Pancreas (tissue), 10 donors: ENCODE data around the gene VAV2. TPM values are rescaled to one million over a fixed set of nuclear protein-coding genes. Genes with fewer than 3 reads are reported as not detected.

Source experiments
- ATAC-seq, 4 donors: fragments of 200-7000 bp; cut with Tn5 transposase; one replicate each; pipeline versions ENCODE4 v1.8.0 to v1.9.1; 2020; ENCODE audit warnings: mild to moderate bottlenecking in 4 of 4, moderate library complexity in 4 of 4
- DNase-seq, 6 donors: peaks; one replicate each; pipeline ENCODE4 v3.0.0-alpha.2; 2020
- FAIRE-seq: peaks from 2 replicates; lab custom pipeline; 2012; peaks lifted over from hg19 to GRCh38; lab: Jason Lieb, UNC
- H3K27ac ChIP-seq, 4 donors: fragments of 200-600 bp; sonication (generic); 1 replicate in 3 of 4; 2 replicates in 1 of 4; pipeline versions ENCODE4 v1.5.0 to v1.8.0; 2020
- H3K27me3 ChIP-seq, 4 donors: fragments of 200-600 bp; one replicate each; pipeline ENCODE4 v1.8.0; 2021
- H3K36me3 ChIP-seq, 3 donors: fragments of 200-600 bp; sonication (generic) in 1 of 3; one replicate each; pipeline versions ENCODE4 v1.5.0 to v1.8.0; 2020 to 2021
- H3K4me1 ChIP-seq, 3 donors: fragments of 200-600 bp; one replicate each; pipeline ENCODE4 v1.8.0; 2021
- H3K4me3 ChIP-seq, 4 donors: fragments of 200-600 bp; sonication (generic) in 2 of 4; one replicate each; pipeline versions ENCODE4 v1.5.0 to v1.8.0; 2020 to 2021
- H3K9me3 ChIP-seq, 4 donors: fragments of 200-600 bp; one replicate each; pipeline ENCODE4 v1.8.0; 2021
- CTCF ChIP-seq, 4 donors: fragments of 200-600 bp; sonication (generic) in 3 of 4; IDR thresholded peaks; one replicate each; pipeline versions ENCODE4 v1.5.0 to v1.8.0; 2021; ENCODE audit warnings: antibody characterized with exemption in 4 of 4
- WGBS, 2 donors: extraction: QIAGEN DNeasy Blood & Tissue Kit; methylation state at CpG; one replicate each; pipeline ENCODE4 v1.1.7; 2013; 5-methylcytosine and 5-hydroxymethylcytosine counted together
- intact Hi-C, 3 donors: fragments of 100-400 bp; cut with DNase I; formaldehyde crosslinking; loops; one replicate each; pipeline versions ENCODE4 v1.11.1 to v1.14.2; 2022
- polyA plus RNA-seq, 2 donors: library from polyadenylated mRNA; stranded (reverse); fragments of 200-250 nt; gene quantifications; one replicate each; pipeline ENCODE4 v1.2.3, GENCODE V29; 2013
- total RNA-seq, 6 donors: library from RNA; stranded (reverse); fragmentation: NEBNext Ultra II Directional in 4 of 6; extraction: Animal tissue kit (Norgen Biotek cat#: 25700) in 4 of 6; gene quantifications; one replicate each; pipeline versions ENCODE4 v1.2.1 to v1.2.4, GENCODE V29; 2021 to 2023
- donor health status: healthy with polysubstance abuse.
- donor health status: DM: no; HTN: no; CAD: no; lungs with moderate emphysema.
- donor health status: DM: no; HTN: no; CAD: no.
- donor health status: control.
- donor health status: control.
- donor health status: Bipolar disorder and iron deficiency.
- donor health status: DM: yes; HTN: yes; CAD: no.
- donor health status: DM: no; HTN: no; CAD: no.
- donor health status: DM: no; HTN: no; CAD: no.
- donor health status: DM: yes; HTN: yes; CAD: no.

VAV2 gene
- total and polyA plus RNA-seq, 8 donors = 20.5 to 41.0 (median 33.6) TPM

GRCh38 chr9:133775951-133776905 is 215.9 kb downstream of the VAV2 start:
- H3K36me3 ChIP-seq = peaks cover 0 to 40% (median 18%) of the 10 kb centered on the region in 3 donors
- H3K4me3 ChIP-seq = no peak overlapping the region
- H3K4me1 ChIP-seq = no peaks in the 10 kb centered on the region
- H3K27me3 ChIP-seq = no peaks in the 10 kb centered on the region
- DNase-seq (peak in 3 of 6 donors; percentile 33 to 67 (median 51)), FAIRE-seq (no peak), ATAC-seq (no peak)
- WGBS, 2 donors = 94% methylated on average over 27 of the region's 27 CpGs
- intact Hi-C loops = no loop called here
- H3K27ac ChIP-seq = no peak overlapping the region
- H3K9me3 ChIP-seq = no peaks in the 10 kb centered on the region
- no peak for TF ChIP-seq CTCF (IDR thresholded peaks at IDR 0.05)

GRCh38 chr9:133775291-133775690 is 216.8 kb downstream of the VAV2 start:
- no peaks in the 10 kb centered on the region for H3K9me3 ChIP-seq
- TF ChIP-seq CTCF (IDR thresholded peaks at IDR 0.05) = no peak
- H3K4me1 ChIP-seq = no peaks in the 10 kb centered on the region
- FAIRE-seq (no peak), ATAC-seq (no peak), DNase-seq (peak in 1 of 6 donors; percentile 2)
- H3K4me3 ChIP-seq = no peak overlapping the region
- WGBS, 2 donors = 89% methylated on average over 2 of the region's 2 CpGs
- H3K27me3 ChIP-seq = no peaks in the 10 kb centered on the region
- H3K36me3 ChIP-seq = peaks cover 0 to 40% (median 18%) of the 10 kb centered on the region in 3 donors
- H3K27ac ChIP-seq = no peak overlapping the region
- intact Hi-C loops = no loop called here

- H3K4me1 ChIP-seq = no peaks in the 10 kb centered on the region
- intact Hi-C loops = no loop called here
- ATAC-seq (no peak), DNase-seq (peak in 3 of 6 donors; percentile 38 to 59 (median 48)), FAIRE-seq (no peak)
- H3K4me3 ChIP-seq = no peak overlapping the region
- no peaks in the 10 kb centered on the region for H3K9me3 ChIP-seq
- H3K27me3 ChIP-seq = no peaks in the 10 kb centered on the region
- WGBS, 2 donors = 85 to 94% methylated on average over 16 of the region's 16 CpGs
- peaks cover 0 to 40% (median 18%) of the 10 kb centered on the region in 3 donors for H3K36me3 ChIP-seq
- H3K27ac ChIP-seq = no peak overlapping the region
- TF ChIP-seq CTCF (IDR thresholded peaks at IDR 0.05) = no peak
These were observed 217.3 kb downstream of the VAV2 start for GRCh38 chr9:133774799-133775198.

GRCh38 chr9:133773889-133774655 is 218.1 kb downstream of the VAV2 start:
- Histone ChIP-seq H3K4me3 (no peak overlapping the region), H3K36me3 (peaks cover 0 to 40% (median 18%) of the 10 kb centered on the region in 3 donors), H3K27ac (no peak overlapping the region), H3K9me3 (no peaks in the 10 kb centered on the region), H3K4me1 (no peaks in the 10 kb centered on the region), H3K27me3 (no peaks in the 10 kb centered on the region)
- FAIRE-seq = no peak
- intact Hi-C loops = no loop called here
- ATAC-seq = no peak
- TF ChIP-seq CTCF (IDR thresholded peaks at IDR 0.05) = no peak
- DNase-seq = peak in 3 of 6 donors; percentile 28 to 62 (median 35)
- WGBS, 2 donors = 77 to 95% methylated on average over 9 of the region's 9 CpGs
